Body of pancreas (tissue), 4 donors: ENCODE data around the gene ZCCHC13. TPM values are rescaled to one million over a fixed set of nuclear protein-coding genes. Genes with fewer than 3 reads are reported as not detected.
"Not testable (repeated sequence)": the region's sequence is repeated elsewhere in the genome, so short reads cannot be mapped to it uniquely, and the experiment has no call there.

Experiments
- ATAC-seq: fragments of 150-250 bp; one replicate; pipeline ENCODE4 v1.9.1; 2016
- DNase-seq, 4 donors: peaks; one replicate each; pipeline ENCODE4 v3.0.0-alpha.2; 2019
- H3K27ac ChIP-seq, 4 donors: fragments of 200-600 bp; sonication (generic); 1 replicate in 3 of 4; 2 replicates in 1 of 4; pipeline versions ENCODE4 v1.5.1 to v1.6.1; 2016 to 2019; ENCODE audit warnings: mild to moderate bottlenecking in 1 of 4, mixed read lengths in 1 of 4, moderate library complexity in 1 of 4
- H3K27me3 ChIP-seq, 2 donors: fragments of 200-600 bp; sonication (generic); one replicate each; pipeline ENCODE4 v1.6.0; 2016; ENCODE audit warnings: mild to moderate bottlenecking in 1 of 2
- H3K36me3 ChIP-seq, 2 donors: fragments of 200-600 bp; sonication (generic); replicated peaks in 1 of 2; 2 replicates each; pipeline ENCODE4 v1.5.1; 2016; ENCODE audit warnings: low read depth in 2 of 2; ENCODE audit not compliant: insufficient read depth in 1 of 2
- H3K4me1 ChIP-seq: fragments of 200-600 bp; sonication (generic); one replicate; pipeline ENCODE4 v1.6.0; 2016
- H3K4me3 ChIP-seq, 2 donors: fragments of 200-600 bp; sonication (generic); 1 replicate in 1 of 2; 2 replicates in 1 of 2; pipeline ENCODE4 v1.5.1; 2016 to 2019
- H3K9me3 ChIP-seq, 3 donors: fragments of 200-600 bp; sonication (generic); 1 replicate in 2 of 3; 2 replicates in 1 of 3; pipeline ENCODE4 v1.5.1; 2016
- POLR2A ChIP-seq, 3 donors: fragments of 450-650 bp; IDR thresholded peaks; one replicate each; pipeline ENCODE4 v1.6.1; 2016; ENCODE audit warnings: antibody characterized with exemption in 3 of 3, mild to moderate bottlenecking in 2 of 3
- WGBS, 2 donors: methylation state at CpG; one replicate each; pipeline ENCODE4 v1.1.5; 2017; 5-methylcytosine and 5-hydroxymethylcytosine counted together
- intact Hi-C: fragments of 100-400 bp; cut with DNase I; formaldehyde crosslinking; loops from one replicate; pipeline ENCODE4 v1.15.1; 2023
- total RNA-seq, 2 donors: library from RNA; depleted of rRNA; stranded (reverse); fragments of >200 nt; gene quantifications; one replicate each; pipeline ENCODE4 v1.1.0, GENCODE V29; 2016
- TF ChIP-seq, protein P1 (sequence below), 7 experiments: fragments of 450-650 bp in 4 of 7; fragments of 200-600 bp in 3 of 7; sonication (generic) in 3 of 7; IDR thresholded peaks; one replicate each; pipeline ENCODE4 v1.5.1; 2016 to 2019; ENCODE audit warnings: antibody characterized with exemption in 7 of 7

Gene ZCCHC13
- not detected for total RNA-seq

DNA sequence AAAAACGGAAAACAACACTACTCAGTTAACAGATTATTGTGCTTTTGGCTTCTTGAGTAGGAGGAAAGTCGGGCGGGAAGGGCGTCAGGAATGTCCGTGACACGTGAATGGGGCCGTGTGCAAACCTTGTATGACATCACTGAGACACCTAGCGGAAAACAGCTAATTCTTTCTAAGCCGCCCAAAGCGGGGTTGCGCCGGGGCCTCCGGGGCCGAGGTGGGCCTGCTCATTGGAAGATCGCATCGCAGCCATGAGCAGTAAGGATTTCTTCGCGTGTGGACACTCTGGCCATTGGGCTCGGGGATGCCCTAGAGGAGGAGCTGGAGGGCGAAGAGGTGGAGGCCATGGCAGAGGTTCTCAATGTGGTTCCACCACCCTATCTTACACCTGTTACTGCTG lies at the start of gene ZCCHC13:
Gene ZCCHC13, plus strand, starts transcription at position 165 of the 400 bp plus-strand sequence. Its CDS starts 87 bp downstream, at position 252.
- Histone ChIP-seq H3K4me1 (no peaks in the 10 kb centered on the region), H3K4me3 (no peak within 1 kb of the TSS), H3K27ac (no peak within 1 kb of the TSS), H3K27me3 (no peaks in the 10 kb centered on the region), H3K9me3 (no peaks in the 10 kb centered on the region), H3K36me3 (no peaks in the 10 kb centered on the region)
- ATAC-seq (no peak), DNase-seq (no peak)
- WGBS, 2 donors, result 90 to 95% methylated on average over 4 to 20 of the region's 20 CpGs
- intact Hi-C loops, result no loop called here
- TF ChIP-seq POLR2A (IDR thresholded peaks at IDR 0.05), result no peak
- TF ChIP-seq, protein P1, sequence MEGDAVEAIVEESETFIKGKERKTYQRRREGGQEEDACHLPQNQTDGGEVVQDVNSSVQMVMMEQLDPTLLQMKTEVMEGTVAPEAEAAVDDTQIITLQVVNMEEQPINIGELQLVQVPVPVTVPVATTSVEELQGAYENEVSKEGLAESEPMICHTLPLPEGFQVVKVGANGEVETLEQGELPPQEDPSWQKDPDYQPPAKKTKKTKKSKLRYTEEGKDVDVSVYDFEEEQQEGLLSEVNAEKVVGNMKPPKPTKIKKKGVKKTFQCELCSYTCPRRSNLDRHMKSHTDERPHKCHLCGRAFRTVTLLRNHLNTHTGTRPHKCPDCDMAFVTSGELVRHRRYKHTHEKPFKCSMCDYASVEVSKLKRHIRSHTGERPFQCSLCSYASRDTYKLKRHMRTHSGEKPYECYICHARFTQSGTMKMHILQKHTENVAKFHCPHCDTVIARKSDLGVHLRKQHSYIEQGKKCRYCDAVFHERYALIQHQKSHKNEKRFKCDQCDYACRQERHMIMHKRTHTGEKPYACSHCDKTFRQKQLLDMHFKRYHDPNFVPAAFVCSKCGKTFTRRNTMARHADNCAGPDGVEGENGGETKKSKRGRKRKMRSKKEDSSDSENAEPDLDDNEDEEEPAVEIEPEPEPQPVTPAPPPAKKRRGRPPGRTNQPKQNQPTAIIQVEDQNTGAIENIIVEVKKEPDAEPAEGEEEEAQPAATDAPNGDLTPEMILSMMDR (IDR thresholded peaks at IDR 0.05), result no peak

DNA sequence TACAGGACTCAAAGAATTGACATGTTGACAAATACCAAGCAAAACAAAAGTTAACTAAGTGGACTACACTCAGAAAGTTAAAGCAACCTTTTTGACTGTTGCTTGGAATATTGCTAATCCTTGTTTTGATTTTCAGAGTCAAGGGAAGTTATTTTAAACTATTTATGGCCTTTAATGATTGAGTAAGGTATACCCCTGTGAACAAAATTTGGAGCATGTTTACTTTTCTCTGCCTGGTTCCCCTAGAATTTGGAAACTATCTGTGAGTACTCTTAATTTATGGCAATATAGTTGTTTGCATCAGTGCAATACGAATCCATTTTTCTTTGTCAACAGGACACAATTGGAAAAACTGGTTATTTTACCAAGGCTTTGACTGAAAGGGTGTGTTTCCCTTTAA lies 45.9 kb upstream of the ZCCHC13 start:
- H3K36me3 ChIP-seq, intact Hi-C loops, H3K9me3 ChIP-seq, H3K27me3 ChIP-seq, DNase-seq, ATAC-seq, H3K27ac ChIP-seq, H3K4me3 ChIP-seq, H3K4me1 ChIP-seq: not testable (repeated sequence)
- 100% methylated on average over 1 of the region's 1 CpG for WGBS, 2 donors

DNA sequence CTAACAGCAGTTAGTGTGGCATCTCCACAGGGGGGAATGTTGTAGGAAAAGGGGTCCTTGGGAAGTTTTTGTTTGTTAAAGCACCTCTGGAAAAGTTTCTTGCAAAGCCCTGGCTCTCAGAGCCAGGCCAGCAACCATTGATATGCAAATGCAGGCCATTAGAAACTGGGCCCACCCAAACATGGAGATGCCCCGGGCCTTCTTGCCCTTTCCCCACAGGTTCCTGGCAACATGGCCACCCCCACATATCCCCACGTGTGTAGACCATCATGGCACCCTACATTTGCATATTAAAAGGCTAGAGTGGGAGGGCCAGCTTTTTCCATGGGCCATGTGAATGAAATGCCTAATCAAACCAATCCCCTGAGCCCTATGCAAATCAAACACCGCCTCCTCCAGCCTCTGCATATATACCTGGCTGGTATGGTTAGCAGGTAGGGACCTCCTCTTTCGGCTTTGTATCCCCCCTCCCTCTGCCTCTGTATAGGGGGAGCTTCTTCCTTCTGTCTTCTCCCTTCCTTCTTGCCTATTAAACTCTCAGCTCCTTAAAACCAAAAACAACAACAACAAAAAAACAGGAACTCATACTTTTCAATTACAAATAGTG lies 44.0 kb upstream of the ZCCHC13 start:
- intact Hi-C loops, result no loop called here
- ATAC-seq (no peak), DNase-seq (no peak)
- H3K36me3 ChIP-seq, result no peaks in the 10 kb centered on the region
- no peak overlapping the region for H3K27ac ChIP-seq
- no peaks in the 10 kb centered on the region for H3K27me3 ChIP-seq
- 80 to 91% methylated on average over 2 to 3 of the region's 4 CpGs for WGBS, 2 donors
- TF ChIP-seq, protein P1 (IDR thresholded peaks at IDR 0.05), result no peak
- no peak for TF ChIP-seq POLR2A (IDR thresholded peaks at IDR 0.05)
- H3K9me3 ChIP-seq, result no peaks in the 10 kb centered on the region
- no peaks in the 10 kb centered on the region for H3K4me1 ChIP-seq
- H3K4me3 ChIP-seq, result no peak overlapping the region

DNA sequence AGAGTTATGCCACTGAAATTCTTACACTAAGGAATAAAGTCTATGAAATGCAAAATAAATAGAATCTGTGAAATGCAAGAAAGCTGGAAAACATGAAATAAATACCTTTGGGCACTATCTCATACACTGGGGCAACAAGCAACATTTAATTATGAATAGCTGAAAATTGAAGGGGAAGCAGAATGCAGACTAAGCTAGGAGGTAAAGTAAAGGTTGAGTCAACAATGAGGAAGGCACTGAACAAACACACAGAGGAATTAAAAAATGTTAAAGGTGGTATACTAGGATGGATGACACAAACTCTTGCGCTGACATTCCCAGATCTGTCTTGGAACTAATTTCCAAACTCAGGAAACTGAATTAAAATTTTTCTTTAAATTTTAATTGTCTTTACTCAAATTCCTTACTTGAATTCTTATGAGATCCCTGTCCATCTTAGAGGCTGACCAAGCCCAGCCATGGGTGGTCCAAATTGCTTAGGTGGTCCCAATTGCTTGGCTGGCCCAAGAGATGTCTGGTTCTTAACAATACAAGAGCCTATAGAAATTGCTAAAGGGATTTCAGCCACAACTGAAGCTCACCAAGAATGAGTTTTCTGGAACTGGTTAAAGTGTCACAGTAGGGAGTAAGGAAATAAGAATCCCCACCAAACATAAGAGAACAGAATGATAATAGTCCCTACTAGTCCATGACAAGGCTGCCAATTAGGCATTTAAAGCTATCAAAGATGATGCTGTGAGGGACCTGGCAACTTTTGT lies 41.3 kb upstream of the ZCCHC13 start:
- 80 to 88% methylated on average over 1 of the region's 1 CpG for WGBS, 2 donors
- intact Hi-C loops, result no loop called here
- DNase-seq (no peak), ATAC-seq (no peak)
- no peak overlapping the region for H3K4me3 ChIP-seq
- H3K27me3 ChIP-seq, result no peaks in the 10 kb centered on the region
- H3K36me3 ChIP-seq, result no peaks in the 10 kb centered on the region
- no peaks in the 10 kb centered on the region for H3K9me3 ChIP-seq
- no peak overlapping the region for H3K27ac ChIP-seq
- H3K4me1 ChIP-seq, result no peaks in the 10 kb centered on the region
- TF ChIP-seq POLR2A (IDR thresholded peaks at IDR 0.05), result no peak
- TF ChIP-seq, protein P1 (IDR thresholded peaks at IDR 0.05), result no peak

DNA sequence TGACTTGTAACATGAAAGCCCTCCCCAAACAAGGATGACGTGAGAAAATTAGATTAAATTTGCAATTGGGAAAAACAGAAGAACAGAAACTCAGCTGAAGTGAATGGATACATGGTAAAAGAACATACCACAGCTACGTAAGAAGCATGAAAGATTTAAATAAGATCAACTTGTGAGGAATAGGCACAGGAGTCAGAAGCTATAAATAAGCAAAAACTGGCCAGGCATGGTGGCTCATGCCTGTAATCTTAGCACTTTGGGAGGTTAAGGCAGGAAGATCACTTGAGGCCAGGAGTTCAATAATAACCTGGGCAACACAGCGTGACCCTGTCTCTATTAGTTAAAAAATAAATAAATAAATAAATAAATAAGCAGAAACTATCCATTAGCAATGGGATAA lies 33.6 kb upstream of the ZCCHC13 start:
- no peaks in the 10 kb centered on the region for H3K36me3 ChIP-seq
- no peak overlapping the region for H3K4me3 ChIP-seq
- H3K4me1 ChIP-seq, result no peaks in the 10 kb centered on the region
- no peaks in the 10 kb centered on the region for H3K27me3 ChIP-seq
- 90 to 98% methylated on average over 3 of the region's 3 CpGs for WGBS, 2 donors
- ATAC-seq (no peak), DNase-seq (no peak)
- H3K9me3 ChIP-seq, result no peaks in the 10 kb centered on the region
- intact Hi-C loops, result no loop called here
- TF ChIP-seq POLR2A (IDR thresholded peaks at IDR 0.05), result no peak
- TF ChIP-seq, protein P1 (IDR thresholded peaks at IDR 0.05), result no peak
- H3K27ac ChIP-seq, result no peak overlapping the region
